Embryonic facial prominence (tissue), 1 donor: ENCODE data around the gene LTF.
"Not testable (repeated sequence)": the region's sequence is repeated elsewhere in the genome, so short reads cannot be mapped to it uniquely, and the experiment has no call there.

Experiments used
- DNase-seq: peaks from one replicate; pipeline ENCODE4 v3.0.0-alpha.2; 2016; ENCODE audit errors: extremely low spot score

The LTF gene

DNA sequence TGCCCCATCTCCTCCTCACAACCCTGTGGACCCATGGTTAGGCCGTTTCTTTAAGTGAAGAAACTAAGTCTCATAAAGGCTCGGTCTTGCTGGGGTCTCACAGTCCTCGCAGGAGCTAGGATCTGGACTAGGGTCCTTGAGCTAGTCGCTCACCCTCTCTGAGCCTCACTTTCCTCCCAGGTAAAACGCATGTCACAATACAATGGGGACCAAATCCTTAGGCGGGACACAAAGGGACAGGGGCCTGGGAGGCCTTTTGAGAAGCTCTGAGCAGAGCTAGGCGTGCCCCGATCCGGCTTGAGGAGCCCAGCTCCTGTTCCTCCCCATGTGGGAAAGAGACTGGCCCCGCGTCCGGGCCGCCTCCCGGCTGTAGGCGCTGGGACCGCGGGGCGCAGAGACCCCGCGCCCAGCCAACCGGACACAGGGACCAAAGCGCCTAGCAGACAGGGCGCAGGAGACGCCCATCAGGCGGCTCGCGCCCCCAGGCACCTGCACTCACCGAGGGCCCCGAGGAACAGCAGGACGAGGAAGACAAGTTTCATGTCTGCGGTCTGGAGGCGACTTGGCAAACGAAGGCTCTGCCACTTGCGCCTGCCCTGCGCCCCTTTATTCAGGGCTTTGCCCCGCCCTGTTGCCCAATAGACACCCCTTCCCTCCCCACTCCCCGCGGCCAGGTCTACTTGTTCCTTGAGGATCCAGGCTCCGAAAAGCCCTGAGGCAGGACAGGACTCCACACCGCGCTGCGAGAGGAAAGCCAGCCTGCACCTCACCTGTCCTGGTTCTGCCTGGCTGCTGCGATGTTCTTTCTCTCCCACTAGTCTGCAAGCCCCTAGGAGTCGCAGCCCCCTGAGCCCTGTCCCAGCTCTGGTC is at the start of gene LTF:
Gene LTF (minus strand): TSS at position 580 of the 870 bp plus-strand sequence. CDS start 38 bp downstream, at position 542.
- DNase-seq, result no peak

DNA sequence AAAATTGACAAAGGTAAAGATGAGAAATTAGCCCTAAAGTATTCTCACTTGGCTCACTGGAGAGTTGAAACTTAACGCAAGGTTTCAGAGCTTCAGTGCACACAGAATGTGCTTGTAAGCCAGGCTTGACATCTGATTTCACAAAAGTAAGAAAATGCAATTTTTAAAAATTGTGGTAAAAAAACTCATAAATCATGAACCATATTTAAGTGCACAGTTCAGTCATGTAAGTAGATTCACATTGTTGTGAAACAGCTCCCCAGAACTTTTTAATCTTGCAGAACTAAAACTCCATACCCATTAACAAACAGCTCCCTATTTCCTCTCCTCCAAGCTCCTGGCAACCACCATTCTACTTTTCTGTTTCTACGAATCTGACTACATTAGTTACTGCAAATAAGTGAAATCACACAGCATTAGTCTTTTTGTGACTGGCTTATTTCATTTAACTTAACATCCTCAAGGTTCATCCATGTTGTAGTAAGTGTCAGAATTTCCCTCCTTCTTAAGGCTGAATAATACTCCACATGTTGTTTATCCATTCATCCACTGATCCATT is 47.6 kb upstream of the LTF start:
- no peak for DNase-seq

DNA sequence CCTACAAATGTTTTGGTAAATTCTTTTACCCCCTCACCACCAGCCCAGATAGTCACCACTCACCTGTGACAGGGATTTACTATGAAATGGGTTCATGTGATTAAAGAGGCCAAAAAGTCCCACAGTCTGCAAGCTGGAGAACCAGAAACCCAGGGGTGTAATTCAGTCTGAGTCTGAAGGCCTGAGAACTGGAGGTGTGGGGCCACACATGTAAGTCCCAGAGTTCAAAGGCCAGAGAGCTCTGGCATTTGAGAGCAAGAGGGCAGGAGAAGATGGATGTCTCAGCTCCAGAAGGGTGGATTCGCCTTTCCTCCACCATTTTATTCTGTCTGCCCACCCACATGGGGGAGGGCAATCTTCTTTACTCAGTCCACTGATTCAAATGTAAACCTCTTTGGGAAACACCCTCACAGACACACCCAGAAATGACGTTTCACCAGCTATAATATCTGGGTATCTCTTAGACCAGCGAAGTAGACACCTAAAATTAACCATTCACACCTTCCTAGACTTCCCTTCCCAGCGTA is 45.0 kb upstream of the LTF start:
- no peak for DNase-seq

DNA sequence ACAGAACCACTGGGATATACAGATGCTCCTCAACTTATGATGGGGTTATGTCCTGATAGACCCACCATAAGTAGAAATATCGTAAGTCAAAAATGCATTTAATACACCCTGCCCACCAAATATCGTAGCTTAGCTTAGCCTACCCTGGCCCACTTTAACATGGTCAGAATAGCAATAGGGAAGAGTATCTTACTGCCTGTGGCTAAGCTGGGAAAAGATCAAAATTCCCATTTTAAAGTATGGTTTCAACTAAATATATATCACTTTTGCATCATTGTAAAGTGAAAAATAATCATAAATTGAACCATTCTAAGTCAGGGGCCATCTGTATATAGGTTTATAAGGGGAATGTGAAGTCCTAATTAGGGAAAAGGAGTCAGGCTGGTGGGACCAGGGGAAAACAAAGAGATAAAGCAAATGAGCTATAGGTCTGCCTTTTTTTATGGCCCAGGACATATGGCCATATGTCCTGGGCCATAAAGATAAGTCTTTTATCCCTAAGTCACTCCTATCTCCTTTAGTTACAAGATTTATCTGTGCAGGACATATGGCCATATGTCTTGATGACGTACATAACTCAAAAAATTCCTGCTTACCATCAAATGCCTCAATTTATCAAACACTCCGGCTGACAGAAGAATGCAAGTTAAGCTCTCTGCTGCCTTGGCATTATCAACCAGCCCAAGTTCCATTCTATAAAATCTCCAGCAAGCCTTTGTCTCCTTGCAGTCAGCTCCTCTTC is 44.3 kb upstream of the LTF start:
- no peak for DNase-seq

DNA sequence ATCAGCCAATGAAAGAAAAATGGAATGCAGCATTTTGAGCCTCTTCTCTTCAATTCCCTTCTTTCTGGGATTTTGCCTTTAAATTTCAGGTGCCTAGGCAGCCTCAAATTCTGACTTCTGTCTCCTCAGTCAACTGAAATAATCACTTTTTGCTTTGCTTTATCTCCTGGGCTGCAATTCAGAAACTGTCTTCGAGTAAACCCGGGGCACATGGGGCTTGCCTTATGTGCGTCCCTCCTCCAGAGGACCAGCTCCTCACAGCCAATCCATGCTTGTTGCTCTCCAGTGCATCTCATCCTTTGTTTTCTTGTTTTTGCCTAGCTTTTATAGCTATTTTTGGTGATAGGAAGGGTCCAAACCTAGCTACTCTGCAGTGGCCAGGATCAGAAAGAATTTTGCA is 41.8 kb upstream of the LTF start:
- no peak for DNase-seq

DNA sequence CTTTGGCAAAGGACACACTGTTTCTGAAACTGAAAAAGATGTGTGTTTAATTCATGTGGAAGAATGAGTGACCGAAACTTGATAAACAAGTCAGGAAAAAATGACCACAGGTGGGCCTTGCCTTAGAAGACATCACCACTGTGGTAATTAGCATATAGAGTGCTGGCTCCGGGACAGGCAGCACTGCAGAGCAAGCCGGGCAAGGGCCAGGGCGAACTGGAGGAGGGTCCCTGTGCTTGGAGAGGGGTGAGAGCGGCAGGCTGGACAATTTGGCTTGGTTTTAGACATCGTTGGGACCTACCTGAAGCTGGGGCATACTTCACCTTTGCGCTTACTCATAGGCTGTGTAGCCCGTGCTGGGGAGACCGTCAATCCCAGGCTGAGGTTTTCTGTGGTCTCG is 41.2 kb upstream of the LTF start:
- no peak for DNase-seq

DNA sequence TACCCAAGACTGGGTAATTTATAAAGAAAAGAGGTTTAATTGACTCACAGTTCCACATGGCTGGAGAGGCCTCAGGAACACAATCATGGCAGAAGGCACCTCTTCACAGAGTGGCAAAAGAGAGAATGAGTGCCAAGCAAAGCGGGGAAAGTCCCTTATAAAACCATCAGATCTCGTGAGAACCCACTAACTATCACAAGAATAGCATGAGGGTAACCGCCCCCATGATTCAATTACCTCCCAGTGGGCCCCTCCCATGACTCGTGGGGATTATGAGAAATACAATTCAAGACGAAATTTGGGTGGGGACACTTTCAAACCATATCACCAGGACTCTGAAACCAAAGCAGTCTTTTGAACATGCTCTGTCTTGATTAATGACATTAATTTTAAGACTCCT is 40.1 kb upstream of the LTF start:
- no peak for DNase-seq

DNA sequence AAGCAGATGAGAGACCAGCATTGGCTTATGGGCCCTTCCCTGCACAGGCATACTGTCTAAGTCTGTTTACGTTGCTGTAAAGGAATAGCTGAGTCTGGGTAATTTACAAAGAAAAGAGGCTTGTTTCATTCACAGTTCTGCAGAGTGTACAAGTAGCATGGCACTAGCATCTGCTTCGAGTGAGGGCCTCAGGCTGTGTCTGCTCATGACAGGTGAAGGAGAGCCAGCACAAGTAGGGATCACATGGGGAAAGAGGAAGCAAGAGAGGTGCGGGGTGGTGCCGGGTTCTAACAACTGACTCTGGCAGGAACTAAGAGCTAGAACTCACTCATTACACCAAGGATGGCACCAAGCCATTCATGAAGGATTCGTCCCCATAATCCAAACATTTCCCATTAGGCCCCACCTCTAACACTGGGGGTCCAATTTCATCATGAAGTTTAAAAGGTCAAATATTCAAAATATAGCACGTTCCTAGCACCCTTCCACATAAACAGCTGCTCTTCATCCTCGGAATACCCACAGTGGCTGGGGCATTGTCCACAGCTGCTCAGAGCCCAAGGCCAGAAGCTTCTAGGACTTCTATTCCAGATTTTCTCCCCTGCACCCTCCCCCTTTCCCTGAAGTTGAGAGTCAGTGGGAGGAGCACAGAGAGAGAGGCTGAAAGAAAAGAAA is 38.6 kb upstream of the LTF start:
- no peak for DNase-seq

DNA sequence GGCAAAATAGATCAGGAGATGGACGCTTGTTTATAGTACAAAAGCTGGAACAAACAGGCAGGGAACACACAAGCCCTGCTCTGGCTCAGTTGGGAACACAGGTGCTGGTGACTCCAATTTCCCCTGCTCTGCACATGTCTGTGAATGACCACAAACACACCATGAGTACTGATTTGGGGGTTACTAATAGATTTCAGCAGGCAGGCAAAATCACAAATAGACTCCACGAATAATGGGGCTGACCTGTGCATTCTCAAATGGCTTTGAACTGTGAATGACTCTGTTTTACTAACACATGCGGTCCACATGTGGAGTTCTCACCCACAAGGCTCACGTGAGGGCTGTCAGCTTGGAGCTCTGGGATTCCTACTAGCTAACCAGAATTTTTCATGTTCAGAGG is 37.0 kb upstream of the LTF start:
- no peak for DNase-seq

DNA sequence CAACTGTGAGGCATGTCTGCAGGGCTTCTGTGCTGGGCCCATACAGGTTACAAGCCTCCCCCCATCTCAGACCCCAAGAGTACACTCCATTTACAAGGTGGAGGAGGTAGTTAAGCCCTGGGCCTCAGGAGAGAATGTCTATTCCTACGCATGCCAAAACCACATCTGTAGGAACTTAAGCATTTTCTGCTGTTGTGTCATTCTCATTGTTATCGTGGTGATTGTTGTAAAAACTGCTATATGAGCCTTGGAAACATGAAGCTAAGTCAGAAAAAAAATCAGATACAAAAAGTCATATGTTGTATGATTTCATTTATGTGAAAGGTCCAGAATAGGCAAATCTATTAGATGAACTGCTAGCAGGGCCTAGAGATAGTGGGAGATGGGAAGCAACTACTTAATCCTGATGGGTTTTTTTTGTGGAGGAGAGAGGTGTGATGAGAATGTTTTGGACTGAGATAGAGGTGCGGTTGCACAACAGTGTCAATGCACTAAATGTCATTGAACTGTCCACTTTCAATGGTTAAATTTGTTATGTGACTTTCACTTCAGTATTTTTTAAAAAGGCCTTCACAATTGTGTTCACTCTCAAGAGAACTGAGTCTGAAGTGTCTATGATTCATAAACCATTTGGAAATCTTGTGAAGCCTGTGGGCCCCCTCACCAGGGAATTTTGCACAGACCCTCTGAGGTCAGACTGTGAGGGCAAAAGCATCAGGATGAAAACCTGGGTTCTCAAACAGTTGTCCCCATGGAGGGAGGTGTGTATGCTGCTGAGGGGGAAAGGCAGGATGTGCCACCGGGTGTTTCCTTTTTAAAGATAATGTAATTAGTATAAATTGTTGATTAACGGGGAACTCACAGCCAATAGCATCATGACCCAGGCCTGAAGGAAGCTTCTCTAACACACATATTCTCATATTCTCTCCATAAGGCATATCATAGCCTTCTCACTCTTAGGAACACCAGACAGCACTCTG is 36.2 kb upstream of the LTF start:
- no peak for DNase-seq

DNA sequence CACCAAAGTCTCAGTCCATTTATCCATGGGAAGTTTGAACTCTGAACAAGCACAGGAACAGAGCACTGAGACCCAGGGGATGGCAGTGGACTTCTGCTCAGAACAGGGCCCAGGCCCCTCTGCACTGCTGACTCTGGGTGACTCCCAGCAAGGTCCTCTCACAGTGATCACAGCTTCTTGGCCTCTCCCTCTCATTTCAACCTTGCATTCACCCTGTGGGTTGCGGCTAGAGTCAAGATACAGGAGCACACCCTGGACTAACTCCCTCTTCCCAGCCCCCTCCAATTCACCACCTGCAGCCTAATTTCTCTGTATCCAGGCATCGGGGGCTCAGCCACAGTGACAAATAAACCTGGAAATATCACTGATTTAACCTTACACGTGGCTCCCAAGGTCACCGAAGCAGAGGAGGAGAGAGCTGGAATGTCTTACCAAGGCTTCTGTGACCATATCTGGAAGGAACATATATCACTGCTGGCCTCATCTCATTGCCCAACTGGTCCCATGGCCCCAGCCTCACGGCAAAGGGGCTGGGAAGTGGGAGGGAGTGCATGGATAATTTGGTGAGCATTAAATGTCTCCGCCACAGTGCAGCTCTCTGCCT is 34.3 kb upstream of the LTF start:
- no peak for DNase-seq

DNA sequence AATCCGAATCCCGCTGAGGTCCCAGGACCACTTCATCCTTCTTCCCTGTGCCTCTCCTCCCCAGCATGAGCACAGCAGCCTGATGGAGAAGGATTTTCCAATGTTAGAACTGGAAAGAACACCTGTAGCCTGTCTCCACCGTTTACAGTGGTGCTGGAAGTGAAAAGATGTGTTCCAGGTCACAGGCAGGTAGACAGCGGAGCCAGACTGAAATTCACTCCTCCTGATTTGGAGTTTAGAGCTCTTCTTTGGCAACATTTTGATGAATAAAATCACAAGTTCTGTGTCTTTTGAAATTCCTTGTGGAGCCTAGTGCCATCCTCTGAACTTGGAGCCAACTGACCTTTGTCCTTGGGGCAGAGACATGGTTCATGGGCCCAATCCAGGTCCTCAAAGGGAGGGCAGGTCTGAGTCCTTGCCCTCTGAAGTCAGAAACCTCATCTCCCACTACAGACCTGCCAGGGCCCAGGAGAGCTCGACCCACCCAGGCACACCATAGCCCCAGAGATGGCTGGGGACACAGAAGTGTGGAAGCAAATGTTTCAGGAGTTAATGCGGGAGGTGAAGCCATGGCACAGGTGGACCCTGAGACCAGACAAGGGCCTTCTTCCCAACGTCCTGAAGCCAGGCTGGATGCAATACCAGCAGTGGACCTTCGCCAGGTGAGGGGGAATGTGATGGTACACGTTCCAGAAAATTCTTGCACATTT is 33.0 kb upstream of the LTF start, which contains the start of gene RTP3:
Gene RTP3 (plus strand): TSS at position 421 of the 710 bp plus-strand sequence. CDS start 87 bp downstream, at position 508.
- DNase-seq, result no peak

DNA sequence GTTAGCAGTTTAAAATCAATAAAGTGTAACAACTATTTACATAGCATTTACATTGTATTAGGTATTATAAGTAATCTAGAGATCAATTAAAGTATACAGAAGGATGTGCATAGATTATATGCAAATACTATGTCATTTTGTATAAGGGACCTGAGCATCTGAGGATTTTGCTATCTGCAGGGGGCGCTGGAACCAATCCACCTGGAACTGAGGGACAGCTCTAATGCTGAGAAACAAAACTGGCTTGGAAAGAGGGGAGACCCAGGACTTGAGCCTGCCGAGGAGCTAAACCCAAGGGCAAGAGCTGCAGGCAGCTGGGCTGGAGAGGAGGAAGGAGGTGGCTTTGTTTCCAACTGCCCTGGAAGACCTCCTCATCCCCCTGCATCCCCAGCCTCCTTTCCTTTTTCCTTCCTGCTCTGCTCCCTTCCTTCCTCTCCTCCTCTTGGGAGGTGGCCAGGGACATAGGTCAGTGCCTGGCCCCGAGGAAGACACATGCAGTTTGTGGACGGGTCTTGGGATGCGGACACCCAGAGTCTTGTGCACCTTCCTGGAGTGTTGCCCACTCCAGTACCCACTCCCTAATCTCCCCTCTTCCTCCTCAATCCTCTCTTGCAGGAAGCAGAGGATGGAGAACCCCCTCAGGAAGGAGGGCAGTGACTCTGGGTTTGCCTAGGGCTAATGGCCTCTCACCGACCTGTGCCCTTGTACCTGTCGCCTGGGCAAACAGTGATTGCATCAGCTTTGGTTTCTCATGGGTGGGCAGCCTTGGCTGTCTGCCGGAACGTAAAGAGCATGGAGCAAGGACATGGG is 32.2 kb upstream of the LTF start:
- DNase-seq, result no peak

DNA sequence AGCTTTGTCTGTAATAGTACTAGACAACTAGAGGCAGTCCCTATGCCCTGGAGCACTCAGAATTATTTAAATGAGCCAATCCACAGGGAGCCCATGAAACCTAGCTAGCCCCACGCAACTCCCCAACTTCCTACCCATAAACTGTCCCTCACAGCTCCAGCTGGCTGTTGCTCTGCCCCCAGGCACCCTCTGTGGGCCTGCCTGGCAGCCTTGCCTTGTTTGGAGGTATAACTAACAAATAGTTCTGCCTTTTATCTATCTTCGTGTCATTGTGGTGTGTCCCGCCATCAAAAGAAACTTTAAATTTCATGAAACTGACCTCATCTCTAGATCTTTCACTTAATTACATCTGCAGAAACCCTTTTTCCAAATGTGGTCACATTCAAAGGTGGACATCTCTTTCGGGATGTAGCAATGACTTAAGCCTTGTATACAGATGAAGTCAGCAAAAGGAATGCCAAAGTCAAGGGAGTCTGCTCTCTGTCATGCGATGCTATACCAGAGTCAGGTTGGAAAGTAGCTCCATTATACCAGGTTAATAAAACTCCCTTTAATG is 31.3 kb upstream of the LTF start:
- no peak for DNase-seq

DNA sequence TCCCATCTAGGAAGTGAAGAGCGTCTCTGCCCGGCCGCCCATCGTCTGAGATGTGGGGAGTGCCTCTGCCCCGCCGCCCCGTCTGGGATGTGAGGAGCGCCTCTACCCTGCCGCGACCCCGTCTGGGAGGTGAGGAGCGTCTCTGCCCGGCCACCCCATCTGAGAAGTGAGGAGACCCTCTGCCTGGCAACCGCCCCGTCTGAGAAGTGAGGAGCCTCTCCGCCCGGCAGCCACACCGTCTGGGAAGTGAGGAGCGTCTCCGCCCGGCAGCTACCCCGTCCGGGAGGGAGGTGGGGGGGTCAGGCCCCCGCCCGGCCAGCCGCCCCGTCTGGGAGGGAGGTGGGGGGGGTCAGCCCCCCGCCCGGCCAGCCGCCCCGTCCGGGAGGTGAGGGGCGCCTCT is 29.8 kb upstream of the LTF start:
- not testable (repeated sequence) for DNase-seq

DNA sequence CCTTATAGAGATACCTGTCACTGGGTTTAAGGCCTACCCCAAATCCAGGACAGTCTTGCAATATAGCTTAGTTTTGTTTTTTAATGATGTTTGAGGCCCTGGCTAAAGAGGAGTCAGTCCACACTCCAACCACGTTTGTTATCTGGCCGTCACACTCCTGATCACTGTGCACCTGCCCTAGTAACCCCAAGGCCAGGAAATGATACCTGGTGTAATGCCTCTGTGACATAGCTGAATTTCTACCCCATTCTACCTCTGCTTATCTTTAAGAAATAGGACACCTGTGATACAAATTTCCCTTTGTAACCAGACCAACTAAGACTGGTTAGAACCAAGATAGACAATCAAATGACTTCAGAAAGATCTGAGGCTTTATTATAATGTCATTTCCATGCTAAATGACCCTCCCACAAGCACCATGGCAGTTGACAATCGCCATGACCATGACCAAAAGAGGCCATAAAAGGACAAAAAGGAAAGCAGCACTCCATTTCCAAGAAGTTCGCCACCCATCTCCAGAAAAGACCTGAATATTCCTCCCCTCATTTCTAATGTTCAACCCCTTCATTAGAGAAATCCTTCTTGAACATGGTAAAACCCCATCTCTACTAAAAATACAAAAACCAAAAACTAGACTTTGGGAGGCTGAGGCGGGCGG is 28.3 kb upstream of the LTF start:
- DNase-seq, result no peak

DNA sequence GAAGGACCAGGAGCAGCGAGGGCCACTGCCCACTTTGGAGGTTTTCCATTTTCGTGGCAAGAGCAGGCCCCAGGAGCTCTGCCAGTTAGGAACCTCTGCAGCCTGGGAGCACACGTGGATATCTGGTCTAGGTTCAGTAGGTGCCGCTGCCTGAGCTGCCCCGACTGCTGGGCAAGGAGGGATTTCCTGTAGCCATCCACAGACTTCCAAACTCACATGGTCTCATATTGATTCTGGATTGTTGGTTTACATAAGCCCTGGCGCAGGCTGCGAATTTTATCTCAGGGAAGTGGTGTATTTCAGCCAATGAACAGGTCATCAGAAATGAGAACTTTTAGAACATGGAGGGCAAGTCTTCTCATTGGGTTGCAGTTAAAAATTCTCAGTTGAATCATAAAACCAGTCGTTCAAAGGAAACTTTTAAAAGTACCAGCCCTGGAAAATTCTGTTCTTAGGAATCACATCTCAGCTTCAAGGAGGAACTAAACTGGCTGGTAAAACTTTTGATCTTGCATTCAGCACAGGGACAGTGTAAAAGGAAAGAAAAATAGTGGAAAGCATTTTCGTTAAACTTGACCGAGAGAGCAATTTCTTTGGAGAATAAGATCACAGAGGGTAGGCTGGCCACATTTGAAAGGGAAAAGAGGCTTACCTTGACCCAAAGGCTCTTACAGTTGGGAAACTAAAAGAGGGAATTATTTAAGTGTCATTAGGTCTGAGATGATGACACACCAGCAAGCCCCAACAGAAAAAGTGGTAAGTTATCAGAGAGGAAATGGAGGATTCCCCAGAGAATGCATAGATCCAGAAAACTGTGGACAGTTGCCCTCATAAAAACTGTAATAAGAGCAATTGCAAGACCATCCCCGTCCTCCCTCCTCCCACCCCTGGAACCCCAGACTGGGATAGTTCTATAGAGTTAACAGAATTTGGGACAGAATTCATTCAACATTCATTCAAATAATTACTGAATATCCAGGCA is 26.7 kb upstream of the LTF start:
- DNase-seq, result no peak
